Duodenal mucosa (tissue), 2 donors: ENCODE results near the gene TTLL12.

Experiments
- H3K27ac ChIP-seq: one replicate; pipeline ENCODE4 v1.7.0; 2013; ENCODE audit warnings: low read depth, low read length
- H3K27me3 ChIP-seq, 2 donors: one replicate each; pipeline ENCODE4 v1.7.0; 2013; ENCODE audit warnings: low read length in 2 of 2, control low read depth in 1 of 2; ENCODE audit not compliant: insufficient read depth in 2 of 2, control insufficient read depth in 1 of 2
- H3K36me3 ChIP-seq, 2 donors: one replicate each; pipeline ENCODE4 v1.7.0; 2013; ENCODE audit warnings: low read length in 2 of 2, control low read depth in 1 of 2; ENCODE audit not compliant: insufficient read depth in 2 of 2, control insufficient read depth in 1 of 2
- H3K4me1 ChIP-seq, 2 donors: one replicate each; pipeline ENCODE4 v1.7.0; 2013; ENCODE audit warnings: low read length in 2 of 2, control low read depth in 1 of 2; ENCODE audit not compliant: insufficient read depth in 2 of 2, control insufficient read depth in 1 of 2
- H3K4me3 ChIP-seq, 2 donors: one replicate each; pipeline ENCODE4 v1.7.0; 2013; ENCODE audit warnings: low read length in 2 of 2, low read depth in 1 of 2
- H3K9ac ChIP-seq, 2 donors: one replicate each; pipeline ENCODE4 v1.7.0; 2013; ENCODE audit warnings: low read length in 2 of 2, low read depth in 1 of 2
- H3K9me3 ChIP-seq, 2 donors: one replicate each; pipeline ENCODE4 v1.7.0; 2013; ENCODE audit warnings: low read length in 2 of 2, control low read depth in 1 of 2; ENCODE audit not compliant: control insufficient read depth in 1 of 2

Gene TTLL12

DNA sequence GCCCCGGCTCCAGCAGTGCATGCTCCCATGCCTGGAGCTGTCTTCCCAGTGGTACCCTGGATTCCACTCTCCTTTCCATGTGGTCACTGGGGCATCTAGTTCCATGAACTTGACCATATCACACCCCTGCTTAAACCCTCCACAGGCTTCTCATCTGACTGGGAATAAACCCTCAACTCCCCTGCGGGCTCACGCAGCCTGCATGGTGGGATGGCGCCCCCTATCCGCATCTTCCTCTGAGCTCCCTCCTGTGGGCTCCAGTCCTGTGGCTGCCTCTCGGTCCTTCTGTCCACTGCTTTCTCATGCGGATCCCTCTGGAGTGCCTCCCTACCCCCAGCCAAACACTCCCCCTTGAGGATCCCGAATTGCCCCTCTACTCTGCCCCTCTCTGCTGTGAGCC lies 41.4 kb upstream of the TTLL12 start:
- no peaks in the 10 kb centered on the region for H3K4me1 ChIP-seq
- no peaks in the 10 kb centered on the region for H3K9me3 ChIP-seq
- H3K9ac ChIP-seq: no peak overlapping the region
- no peaks in the 10 kb centered on the region for H3K36me3 ChIP-seq
- H3K27me3 ChIP-seq: no peaks in the 10 kb centered on the region
- no peak overlapping the region for H3K4me3 ChIP-seq
- H3K27ac ChIP-seq: no peak overlapping the region

DNA sequence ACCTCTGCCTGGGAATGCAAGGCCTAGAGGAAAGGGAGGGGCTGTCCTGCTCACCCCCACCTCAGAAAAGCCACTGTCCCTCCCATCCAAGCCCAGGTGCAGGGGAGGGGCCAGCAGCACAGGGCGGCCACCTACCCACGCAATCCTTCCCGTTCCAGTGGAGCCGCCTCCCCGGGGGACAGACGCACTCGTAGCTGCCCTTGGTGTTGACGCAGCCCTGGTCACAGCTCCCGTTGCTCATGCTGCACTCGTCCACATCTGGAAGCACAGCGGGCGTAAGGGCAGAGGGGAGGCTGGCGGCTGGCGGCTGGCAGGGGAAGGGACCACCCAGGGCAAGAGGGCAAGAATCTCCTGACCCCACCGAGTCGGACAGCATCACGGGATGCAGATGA lies 40.3 kb upstream of the TTLL12 start:
- no peaks in the 10 kb centered on the region for H3K27me3 ChIP-seq
- no peaks in the 10 kb centered on the region for H3K9me3 ChIP-seq
- H3K36me3 ChIP-seq: no peaks in the 10 kb centered on the region
- no peaks in the 10 kb centered on the region for H3K4me1 ChIP-seq
- H3K9ac ChIP-seq: no peak overlapping the region
- no peak overlapping the region for H3K27ac ChIP-seq
- no peak overlapping the region for H3K4me3 ChIP-seq

DNA sequence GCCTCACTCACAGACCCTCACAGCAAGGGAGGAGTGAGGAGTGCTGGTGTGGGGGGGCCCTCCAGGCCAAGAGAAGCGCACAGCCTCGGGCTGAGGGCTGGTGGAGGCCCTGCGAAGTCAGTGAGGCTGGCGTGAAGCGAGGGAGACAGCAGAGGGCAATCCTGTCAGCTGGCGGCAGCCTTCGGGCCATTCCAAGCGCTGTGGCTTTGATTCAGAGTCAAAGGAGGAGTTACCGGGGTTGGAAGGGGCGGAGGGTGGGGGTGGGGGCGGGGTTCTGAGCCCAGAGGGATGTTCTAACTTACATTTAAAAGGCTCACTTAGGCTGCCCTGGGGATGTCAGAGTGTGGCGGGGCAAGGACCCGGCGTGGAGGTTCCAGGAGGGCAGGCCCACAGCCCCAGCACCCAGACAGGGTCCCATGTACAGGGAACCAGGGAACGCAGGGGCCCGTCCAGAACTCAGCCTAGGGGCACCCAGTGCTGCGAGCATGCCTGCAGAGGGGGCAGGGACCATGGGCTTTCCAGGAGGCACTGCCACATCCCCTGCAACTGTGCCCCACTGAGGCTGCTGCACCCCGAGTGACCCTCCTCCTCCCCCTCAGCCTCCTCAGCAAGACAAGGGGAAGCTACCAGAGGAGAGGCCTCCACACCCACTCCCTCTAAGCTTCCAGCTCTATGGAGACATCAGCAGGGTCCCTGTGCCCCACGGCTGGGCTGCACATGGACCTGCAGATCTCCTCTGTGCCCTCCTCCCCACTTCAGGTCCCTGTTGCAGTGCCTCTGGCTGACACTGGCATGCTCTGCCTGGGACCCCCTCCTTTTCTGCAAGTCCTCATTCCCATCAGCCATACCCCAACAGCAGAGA lies 39.7 kb upstream of the TTLL12 start:
- no peaks in the 10 kb centered on the region for H3K36me3 ChIP-seq
- no peak overlapping the region for H3K9ac ChIP-seq

DNA sequence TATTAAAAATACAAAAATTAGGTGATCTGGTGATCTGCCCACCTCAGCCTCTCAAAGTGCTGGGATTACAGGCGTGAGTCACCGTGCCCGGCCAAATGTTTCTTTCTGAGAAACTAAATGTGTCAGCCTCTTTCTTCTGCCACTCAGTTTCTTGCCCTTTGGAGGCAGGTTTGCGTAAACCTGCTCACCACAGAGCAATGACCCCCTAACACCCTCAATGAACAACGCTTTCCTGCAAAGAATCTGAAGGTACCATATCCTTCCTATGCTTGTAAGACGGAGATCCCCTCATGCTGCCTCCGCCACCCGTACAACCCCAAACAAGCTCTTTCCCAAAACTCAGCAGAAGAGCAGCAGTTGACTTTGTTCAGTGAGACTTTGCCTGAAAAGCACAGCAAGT lies 38.7 kb upstream of the TTLL12 start:
- H3K4me1 ChIP-seq: no peaks in the 10 kb centered on the region
- no peak overlapping the region for H3K4me3 ChIP-seq
- H3K27me3 ChIP-seq: no peaks in the 10 kb centered on the region
- no peak overlapping the region for H3K9ac ChIP-seq
- H3K9me3 ChIP-seq: no peaks in the 10 kb centered on the region
- no peaks in the 10 kb centered on the region for H3K36me3 ChIP-seq
- no peak overlapping the region for H3K27ac ChIP-seq

More for the DNA sequence above, 39.7 kb upstream of the TTLL12 start:
- Histone ChIP-seq H3K4me3 (no peak overlapping the region), H3K27me3 (no peaks in the 10 kb centered on the region), H3K9me3 (no peaks in the 10 kb centered on the region), H3K4me1 (no peaks in the 10 kb centered on the region), H3K27ac (no peak overlapping the region)

DNA sequence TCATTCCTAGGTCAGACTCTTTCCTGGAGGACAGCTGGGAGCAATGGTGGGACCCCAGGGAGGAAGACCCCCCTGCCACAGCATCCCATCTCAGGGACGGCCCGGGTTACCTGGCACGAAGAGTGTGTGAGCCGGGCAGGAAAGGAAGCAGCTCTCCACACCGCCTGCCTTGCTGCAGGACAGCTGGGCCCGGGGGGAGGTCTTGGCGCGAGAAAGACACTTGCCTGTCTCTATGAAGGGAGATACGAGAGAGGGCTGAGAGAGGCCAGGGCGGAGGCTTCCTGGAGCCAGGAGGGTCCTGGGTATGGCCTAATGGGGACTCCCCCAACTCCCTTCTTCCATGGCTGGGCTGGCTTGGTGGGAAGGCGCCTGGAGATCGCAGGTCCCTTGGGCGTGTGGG lies 36.1 kb upstream of the TTLL12 start:
- Histone ChIP-seq H3K4me3 (no peak overlapping the region), H3K4me1 (no peaks in the 10 kb centered on the region), H3K27ac (no peak overlapping the region), H3K36me3 (no peaks in the 10 kb centered on the region), H3K9ac (no peak overlapping the region), H3K9me3 (no peaks in the 10 kb centered on the region), H3K27me3 (no peaks in the 10 kb centered on the region)

DNA sequence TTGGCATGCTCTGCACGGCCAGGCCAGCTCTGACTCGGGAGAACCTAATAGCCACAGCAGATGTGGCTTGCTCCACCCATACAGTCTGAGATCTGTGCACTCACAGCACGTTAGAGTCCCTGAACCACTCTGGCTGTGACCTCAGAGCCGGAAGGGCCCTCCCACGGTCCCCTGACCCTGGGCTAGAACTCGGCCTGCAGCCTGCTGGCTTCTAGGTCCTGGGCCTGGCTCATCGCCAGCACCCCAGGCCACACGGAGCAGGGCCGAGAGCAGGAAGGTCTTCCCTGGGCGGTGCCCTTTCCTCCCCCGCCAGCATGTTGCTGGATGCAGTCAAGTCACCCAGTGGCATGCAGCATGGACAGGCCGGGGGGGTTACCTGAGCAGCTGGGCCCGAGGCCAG lies 35.3 kb upstream of the TTLL12 start:
- Histone ChIP-seq H3K36me3 (no peaks in the 10 kb centered on the region), H3K27ac (no peak overlapping the region), H3K4me3 (no peak overlapping the region), H3K9me3 (no peaks in the 10 kb centered on the region), H3K9ac (no peak overlapping the region), H3K4me1 (no peaks in the 10 kb centered on the region), H3K27me3 (no peaks in the 10 kb centered on the region)

DNA sequence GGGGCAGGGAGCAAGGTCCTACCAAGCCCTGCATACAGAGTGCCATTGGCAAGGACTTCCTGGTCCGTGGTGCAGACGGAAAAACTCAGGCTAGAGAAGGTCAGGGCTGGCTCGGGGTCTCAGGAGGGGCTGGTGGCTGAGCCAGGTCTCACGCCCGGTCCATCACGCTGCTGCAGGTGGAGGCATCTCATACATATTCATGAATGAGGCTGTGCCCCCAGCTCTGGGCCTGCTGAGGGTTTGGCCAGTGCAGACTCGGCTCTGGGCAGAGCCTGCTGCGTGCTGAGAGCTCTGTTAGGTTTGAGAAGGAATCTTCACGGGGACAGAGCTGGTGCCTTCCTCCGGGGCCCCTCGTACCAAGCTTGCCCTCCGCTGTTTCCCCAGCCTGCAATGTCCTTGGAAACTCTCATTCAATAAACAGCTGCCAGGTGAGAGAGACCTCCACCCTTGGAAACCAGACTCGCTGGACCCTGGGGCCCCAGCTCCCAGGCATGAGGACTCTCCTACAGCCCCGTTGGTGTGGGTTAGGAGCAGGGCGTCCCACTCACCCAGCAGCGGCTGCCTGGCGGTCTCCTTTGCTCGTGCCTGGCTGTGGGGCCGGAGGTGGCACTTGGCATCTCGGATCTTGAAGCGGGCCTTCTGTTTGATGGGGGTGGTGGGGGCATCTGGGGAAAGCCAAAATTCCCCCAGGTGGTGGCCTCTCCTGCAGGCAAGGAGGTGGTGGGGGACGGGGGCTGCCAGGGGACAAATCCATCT lies 33.9 kb upstream of the TTLL12 start:
- no peak overlapping the region for H3K4me3 ChIP-seq
- H3K9me3 ChIP-seq: no peaks in the 10 kb centered on the region
- H3K4me1 ChIP-seq: no peaks in the 10 kb centered on the region
- no peaks in the 10 kb centered on the region for H3K27me3 ChIP-seq
- no peak overlapping the region for H3K9ac ChIP-seq
- H3K27ac ChIP-seq: no peak overlapping the region
- H3K36me3 ChIP-seq: no peaks in the 10 kb centered on the region

DNA sequence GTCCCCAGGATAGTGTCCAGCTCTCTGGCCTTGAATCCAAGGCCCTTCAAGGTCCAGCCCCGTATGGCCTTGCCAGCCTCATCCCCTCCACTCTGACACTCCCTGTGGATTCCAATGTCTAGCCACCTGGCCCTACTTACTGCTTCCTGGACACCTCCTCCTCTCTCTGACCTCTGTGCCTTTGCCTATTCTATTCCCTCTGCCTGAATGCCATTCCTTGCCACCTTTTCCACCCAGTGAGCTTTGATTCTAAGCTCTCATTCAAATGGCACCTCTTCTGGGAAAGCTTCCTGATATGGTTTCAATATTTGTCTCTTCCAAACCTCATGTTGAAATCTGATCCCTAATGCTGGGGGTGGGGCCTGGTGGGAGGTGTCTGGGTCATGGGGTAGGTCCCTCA lies 31.9 kb upstream of the TTLL12 start:
- Histone ChIP-seq H3K27me3 (no peaks in the 10 kb centered on the region), H3K27ac (no peak overlapping the region), H3K4me3 (no peak overlapping the region), H3K4me1 (no peaks in the 10 kb centered on the region), H3K9ac (no peak overlapping the region), H3K36me3 (no peaks in the 10 kb centered on the region), H3K9me3 (no peaks in the 10 kb centered on the region)

DNA sequence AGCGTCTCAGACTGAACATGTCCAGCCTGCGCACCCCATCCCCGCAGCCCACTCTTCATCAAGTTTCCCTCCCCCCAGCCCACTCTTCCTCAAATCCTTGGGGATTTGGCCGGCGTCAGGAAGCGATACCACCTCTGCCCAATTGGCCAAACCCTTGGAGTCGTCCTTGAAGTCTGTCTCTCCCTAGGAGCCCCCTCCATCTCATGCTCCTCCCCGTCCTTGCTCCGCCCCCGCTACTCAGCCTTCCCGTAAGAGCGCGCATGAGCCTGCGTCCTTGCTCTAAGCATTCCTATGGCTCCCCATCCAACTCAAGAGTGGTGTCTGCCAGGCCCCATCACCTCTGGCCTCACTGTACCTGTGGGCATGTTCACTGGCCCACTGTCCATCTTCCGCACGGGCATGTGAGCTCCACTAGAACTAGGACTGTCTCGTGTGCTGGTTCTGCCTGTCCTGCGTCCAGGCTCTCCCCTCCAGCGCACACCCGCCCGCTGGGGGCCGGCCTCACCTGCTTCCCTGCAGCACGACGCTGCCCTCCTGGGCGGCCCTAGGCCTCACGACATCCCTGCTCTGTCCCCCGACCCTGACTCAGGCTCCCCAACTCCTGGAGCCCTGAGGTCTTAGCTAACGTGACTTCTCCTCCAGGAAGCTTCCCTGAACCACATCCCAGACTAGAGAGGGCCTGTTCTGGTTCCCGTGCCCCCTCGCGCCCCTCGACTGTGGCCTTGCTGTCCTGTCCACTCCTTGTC lies 30.5 kb upstream of the TTLL12 start:
- H3K27ac ChIP-seq: no peak overlapping the region
- H3K4me3 ChIP-seq: no peak overlapping the region
- no peak overlapping the region for H3K9ac ChIP-seq
- no peaks in the 10 kb centered on the region for H3K4me1 ChIP-seq
- H3K9me3 ChIP-seq: no peaks in the 10 kb centered on the region
- H3K36me3 ChIP-seq: no peaks in the 10 kb centered on the region
- H3K27me3 ChIP-seq: no peaks in the 10 kb centered on the region

DNA sequence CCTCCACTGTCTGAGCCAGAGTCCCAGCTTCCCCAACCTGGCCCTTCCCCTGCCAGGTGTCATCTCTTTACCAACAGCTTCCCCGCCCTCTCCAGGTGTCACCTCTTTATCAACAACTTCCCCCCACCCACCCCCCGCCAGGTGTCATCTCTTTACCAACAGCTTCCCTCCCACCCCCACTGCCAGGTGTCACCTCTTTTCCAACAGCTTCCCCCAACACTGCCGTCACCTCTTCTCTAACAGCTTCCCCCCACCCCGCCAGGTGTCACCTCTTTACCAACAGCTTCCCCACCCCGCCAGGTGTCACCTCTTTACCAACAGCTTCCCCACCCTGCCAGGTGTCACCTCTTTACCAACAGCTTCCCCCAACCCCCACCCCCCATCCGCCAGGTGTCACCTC lies 29.8 kb upstream of the TTLL12 start:
- no peaks in the 10 kb centered on the region for H3K4me1 ChIP-seq
- no peak overlapping the region for H3K4me3 ChIP-seq
- no peak overlapping the region for H3K9ac ChIP-seq
- no peaks in the 10 kb centered on the region for H3K36me3 ChIP-seq
- no peaks in the 10 kb centered on the region for H3K9me3 ChIP-seq
- no peaks in the 10 kb centered on the region for H3K27me3 ChIP-seq
- H3K27ac ChIP-seq: no peak overlapping the region
